H9 (cell line): ENCODE measurements around the gene ANKIB1. TPM values are rescaled to one million over a fixed set of nuclear protein-coding genes. Genes with fewer than 3 reads are reported as not detected.

Source experiments
- DNase-seq: peaks from one replicate; pipeline ENCODE4 v3.0.0-alpha.2; 2017
- H2AFZ ChIP-seq: one replicate; pipeline ENCODE4 v1.6.1; 2013; ENCODE audit warnings: mild to moderate bottlenecking, low read length, control low read depth, moderate library complexity
- H2AK5ac ChIP-seq: 2 replicates; pipeline ENCODE4 v1.6.1; 2013; ENCODE audit warnings: low read length, control low read depth, mixed read lengths; ENCODE audit not compliant: insufficient read length
- H2BK120ac ChIP-seq: one replicate; pipeline ENCODE4 v1.6.1; 2013; ENCODE audit warnings: low read depth, mild to moderate bottlenecking, low read length, control low read depth, inconsistent platforms; ENCODE audit not compliant: poor library complexity, severe bottlenecking
- H2BK12ac ChIP-seq: 2 replicates; pipeline ENCODE4 v1.6.1; 2013; ENCODE audit warnings: low read length, control low read depth, mixed read lengths, low read depth; ENCODE audit not compliant: insufficient read length
- H2BK15ac ChIP-seq: 2 replicates; pipeline ENCODE4 v1.6.1; 2013; ENCODE audit warnings: low read depth, low read length, control low read depth
- H2BK20ac ChIP-seq: one replicate; pipeline ENCODE4 v1.6.1; 2013; ENCODE audit warnings: low read depth, mild to moderate bottlenecking, low read length, control low read depth, inconsistent platforms; ENCODE audit not compliant: poor library complexity, severe bottlenecking
- H2BK5ac ChIP-seq: 2 replicates; pipeline ENCODE4 v1.6.1; 2013; ENCODE audit warnings: low read length, control low read depth, mixed read lengths; ENCODE audit not compliant: insufficient read length
- H3K14ac ChIP-seq: 2 replicates; pipeline ENCODE4 v1.6.1; 2013; ENCODE audit warnings: low read length, control low read depth; ENCODE audit not compliant: insufficient read depth
- H3K18ac ChIP-seq: 2 replicates; pipeline ENCODE4 v1.6.1; 2013; ENCODE audit warnings: low read depth, mild to moderate bottlenecking, mixed read lengths, low read length, control low read depth; ENCODE audit not compliant: insufficient read length
- H3K23ac ChIP-seq: 2 replicates; pipeline ENCODE4 v1.6.1; 2013; ENCODE audit warnings: low read length, control low read depth, mixed read lengths, low read depth; ENCODE audit not compliant: insufficient read length
- H3K23me2 ChIP-seq: 2 replicates; pipeline ENCODE4 v1.6.1; 2013; ENCODE audit warnings: low read depth, mild to moderate bottlenecking, mixed read lengths, low read length, control low read depth; ENCODE audit not compliant: insufficient read length, poor library complexity, severe bottlenecking
- H3K27ac ChIP-seq: 2 replicates; pipeline ENCODE4 v1.5.1; 2013; ENCODE audit warnings: low read length, control low read depth, mixed read lengths, low read depth; ENCODE audit not compliant: insufficient read length
- H3K27me3 ChIP-seq: 2 replicates; pipeline ENCODE4 v1.6.1; 2013; ENCODE audit warnings: low read length, control low read depth, inconsistent platforms; ENCODE audit not compliant: insufficient read depth
- H3K4ac ChIP-seq: 2 replicates; pipeline ENCODE4 v1.6.1; 2013; ENCODE audit warnings: low read depth, mild to moderate bottlenecking, control low read depth, inconsistent platforms, low read length, moderate library complexity
- H3K4me1 ChIP-seq: 2 replicates; pipeline ENCODE4 v1.6.1; 2013; ENCODE audit warnings: low read length, control low read depth, inconsistent platforms; ENCODE audit not compliant: insufficient read depth
- H3K4me2 ChIP-seq: 2 replicates; pipeline ENCODE4 v1.6.1; 2013; ENCODE audit warnings: low read length, control low read depth, mixed read lengths; ENCODE audit not compliant: insufficient read length, insufficient read depth
- H3K56ac ChIP-seq: 2 replicates; pipeline ENCODE4 v1.6.1; 2013; ENCODE audit warnings: low read depth, mild to moderate bottlenecking, mixed read lengths, low read length, control low read depth; ENCODE audit not compliant: insufficient read length
- H3K79me1 ChIP-seq: 2 replicates; pipeline ENCODE4 v1.6.1; 2013; ENCODE audit warnings: low read depth, mild to moderate bottlenecking, moderate library complexity, low read length, control low read depth, inconsistent platforms; ENCODE audit not compliant: insufficient read depth, poor library complexity, severe bottlenecking
- H3K79me2 ChIP-seq: 2 replicates; pipeline ENCODE4 v1.6.1; 2013; ENCODE audit warnings: low read length, control low read depth, inconsistent platforms; ENCODE audit not compliant: insufficient read depth
- H3K9ac ChIP-seq: 2 replicates; pipeline ENCODE4 v1.6.1; 2013; ENCODE audit warnings: low read length, control low read depth, mixed read lengths; ENCODE audit not compliant: insufficient read length; ENCODE audit errors: extremely low read depth
- H3K9me3 ChIP-seq: one replicate; pipeline ENCODE4 v1.6.1; 2013; ENCODE audit warnings: low read depth, low read length, inconsistent platforms; ENCODE audit not compliant: control insufficient read depth
- H3T11ph ChIP-seq: one replicate; pipeline ENCODE4 v1.6.1; 2013; ENCODE audit warnings: mild to moderate bottlenecking, low read length, control low read depth, inconsistent platforms
- H4K20me1 ChIP-seq: one replicate; pipeline ENCODE4 v1.6.1; 2013; ENCODE audit not compliant: control insufficient read depth, insufficient read length, insufficient read depth
- H4K5ac ChIP-seq: 2 replicates; pipeline ENCODE4 v1.6.1; 2013; ENCODE audit warnings: low read depth, mild to moderate bottlenecking, mixed read lengths, low read length, control low read depth; ENCODE audit not compliant: insufficient read length
- H4K8ac ChIP-seq: replicated peaks from 2 replicates; pipeline ENCODE4 v1.6.1; 2013; ENCODE audit warnings: low read length, control low read depth, mixed read lengths, low read depth; ENCODE audit not compliant: insufficient read length
- H4K91ac ChIP-seq: 2 replicates; pipeline ENCODE4 v1.6.1; 2013; ENCODE audit warnings: low read depth, mild to moderate bottlenecking, moderate library complexity, mixed read lengths, low read length, control low read depth; ENCODE audit not compliant: insufficient read length
- H3K27ac Mint-ChIP-seq, 3 experiments: 2 replicates in 2 of 3; 3 replicates in 1 of 3; pipeline ENCODE4 v1.8.0; 2020 to 2021; ENCODE audit warnings: mixed read lengths in 3 of 3, mild to moderate bottlenecking in 1 of 3, moderate library complexity in 1 of 3
- H3K27me3 Mint-ChIP-seq: 2 replicates; pipeline ENCODE4 v1.8.0; 2021; ENCODE audit warnings: low read depth, mild to moderate bottlenecking, moderate library complexity, mixed read lengths
- H3K36me3 Mint-ChIP-seq, 3 experiments: 2 replicates in 2 of 3; 3 replicates in 1 of 3; pipeline ENCODE4 v1.8.0; 2020 to 2021; ENCODE audit warnings: low read depth in 3 of 3, mixed read lengths in 3 of 3; ENCODE audit not compliant: insufficient read depth in 1 of 3
- H3K4me1 Mint-ChIP-seq, 2 experiments: 2 replicates each; pipeline ENCODE4 v1.8.0; 2020; ENCODE audit warnings: mixed read lengths in 2 of 2
- H3K4me3 Mint-ChIP-seq, 2 experiments: 2 replicates in 1 of 2; 3 replicates in 1 of 2; pipeline ENCODE4 v1.8.0; 2020 to 2021; ENCODE audit warnings: mild to moderate bottlenecking in 2 of 2, mixed read lengths in 2 of 2, moderate library complexity in 1 of 2
- H3K9me3 Mint-ChIP-seq, 2 experiments: 2 replicates in 1 of 2; 3 replicates in 1 of 2; pipeline ENCODE4 v1.8.0; 2020; ENCODE audit warnings: mild to moderate bottlenecking in 2 of 2, mixed read lengths in 2 of 2, moderate library complexity in 1 of 2
- CTCF ChIP-seq: fragments of 200-600 bp; sonication (generic); conservative IDR thresholded peaks from 3 replicates; pipeline ENCODE4 v1.8.0; 2021; ENCODE audit warnings: antibody characterized with exemption, mild to moderate bottlenecking
- WGBS: extraction: QIAGEN DNeasy Blood & Tissue Kit; methylation state at CpG from one replicate; pipeline ENCODE4 v1.1.7; 2013; ENCODE audit warnings: missing lambda C conversion rate, low lambda C conversion rate, mixed read lengths; ENCODE audit not compliant: insufficient read length; ENCODE audit errors: extremely low coverage; 5-methylcytosine and 5-hydroxymethylcytosine counted together
- total RNA-seq: library from RNA; stranded (reverse); gene quantifications from 2 replicates; pipeline ENCODE4 v1.2.1, GENCODE V29; 2021

Gene ANKIB1
- total RNA-seq, 1 experiment from 2014 or later, result 42.0 TPM

GRCh38 chr7:92289321-92289720 is 43.5 kb downstream of the ANKIB1 start:
- no peak overlapping the region for H3K4ac ChIP-seq
- no peak for TF ChIP-seq CTCF
- H4K8ac ChIP-seq, result no peak overlapping the region
- Mint-ChIP-seq H3K9me3 (no peaks in the 10 kb centered on the region), H3K4me3 (no peak overlapping the region), H3K27ac (no peak overlapping the region; a peak in 1 of 7 replicates), H3K27me3 (no peaks in the 10 kb centered on the region), H3K4me1 (peaks cover 16 to 20% of the 10 kb centered on the region in 2 experiments), H3K36me3 (peaks cover 0 to 1% (median 0%) of the 10 kb centered on the region in 3 experiments; a peak in 1 of 7 replicates)
- no peak overlapping the region for H3K18ac ChIP-seq
- H3K23me2 ChIP-seq, result no peaks in the 10 kb centered on the region
- H3K4me1 ChIP-seq, result no peaks in the 10 kb centered on the region
- no peak overlapping the region for H4K91ac ChIP-seq
- H2AK5ac ChIP-seq, result no peak overlapping the region
- H4K20me1 ChIP-seq, result no peaks in the 10 kb centered on the region
- H3K27ac ChIP-seq, result no peak overlapping the region
- DNase-seq, result no peak
- no peaks in the 10 kb centered on the region for H3K9me3 ChIP-seq
- no peak overlapping the region for H3K14ac ChIP-seq
- H2BK12ac ChIP-seq, result no peak overlapping the region
- H2BK120ac ChIP-seq, result no peak overlapping the region
- no peak overlapping the region for H3T11ph ChIP-seq
- H3K4me2 ChIP-seq, result no peak overlapping the region
- H2BK20ac ChIP-seq, result no peak overlapping the region
- H2BK15ac ChIP-seq, result no peak overlapping the region
- peaks cover 1% of the 10 kb centered on the region; the same call in 1 of the 2 replicates for H3K79me2 ChIP-seq
- H3K79me1 ChIP-seq, result no peaks in the 10 kb centered on the region
- H3K23ac ChIP-seq, result no peak overlapping the region
- H2AFZ ChIP-seq, result no peak overlapping the region
- H2BK5ac ChIP-seq, result no peak overlapping the region
- no peak overlapping the region for H3K56ac ChIP-seq
- H3K27me3 ChIP-seq, result no peaks in the 10 kb centered on the region
- H4K5ac ChIP-seq, result no peak overlapping the region
- H3K9ac ChIP-seq, result no peak overlapping the region
- no CpG with 5 or more reads among the region's 2 CpGs for WGBS
